Vagina (tissue), 2 donors: ENCODE results near the gene PLD3. TPM values are rescaled to one million over a fixed set of nuclear protein-coding genes. Genes with fewer than 3 reads are reported as not detected.

Source experiments
- DNase-seq, 2 donors: peaks; one replicate each; pipeline ENCODE4 v3.0.0-alpha.2; 2017; ENCODE audit errors: extremely low spot score in 2 of 2
- H3K27ac ChIP-seq: fragments of 200-600 bp; sonication (generic); one replicate; pipeline ENCODE4 v1.5.1; 2019
- H3K27me3 ChIP-seq: fragments of 200-600 bp; sonication (generic); one replicate; pipeline ENCODE4 v1.5.1; 2019
- H3K36me3 ChIP-seq, 2 donors: fragments of 200-600 bp; sonication (generic); one replicate each; pipeline ENCODE4 v1.5.1; 2017 to 2019
- H3K4me1 ChIP-seq: fragments of 200-600 bp; sonication (generic); one replicate; pipeline ENCODE4 v1.5.1; 2019
- H3K4me3 ChIP-seq, 2 donors: fragments of 200-600 bp; sonication (generic); 1 replicate in 1 of 2; 2 replicates in 1 of 2; pipeline ENCODE4 v1.5.1; 2016 to 2019
- H3K9me3 ChIP-seq: fragments of 200-600 bp; sonication (generic); one replicate; pipeline ENCODE4 v1.5.1; 2019
- CTCF ChIP-seq, 3 experiments: fragments of 450-650 bp in 2 of 3; fragments of 200-600 bp in 1 of 3; sonication (generic) in 1 of 3; IDR thresholded peaks; one replicate each; pipeline ENCODE4 v1.5.1; 2017 to 2019; ENCODE audit warnings: antibody characterized with exemption in 3 of 3, mild to moderate bottlenecking in 2 of 3, moderate library complexity in 2 of 3
- POLR2A ChIP-seq, 2 donors: fragments of 450-650 bp; IDR thresholded peaks; one replicate each; pipeline ENCODE4 v1.6.1; 2017; ENCODE audit warnings: antibody characterized with exemption in 2 of 2, mild to moderate bottlenecking in 2 of 2, moderate library complexity in 2 of 2
- POLR2AphosphoS5 ChIP-seq, 2 donors: sonication (generic); formaldehyde crosslinking; IDR thresholded peaks; one replicate each; pipeline ENCODE4 v1.9.0; 2017; ENCODE audit warnings: antibody characterized with exemption in 2 of 2, mild to moderate bottlenecking in 2 of 2, low read depth in 1 of 2; ENCODE audit not compliant: insufficient read depth in 1 of 2
- intact Hi-C: fragments of 100-400 bp; cut with DNase I; formaldehyde crosslinking; loops from one replicate; pipeline ENCODE4 v1.15.1; 2023
- total RNA-seq: library from RNA; depleted of rRNA; stranded (reverse); fragments of >200 nt; gene quantifications from one replicate; pipeline ENCODE4 v1.2.3, GENCODE V29; 2016

The PLD3 gene
- total RNA-seq, 1 donor from 2014 or later, result 177 TPM

GRCh38 chr19:40387155-40387554 is 38.7 kb downstream of the PLD3 start:
- no peak for DNase-seq
- Histone ChIP-seq H3K4me1 (no peaks in the 10 kb centered on the region), H3K9me3 (no peaks in the 10 kb centered on the region), H3K36me3 (no peaks in the 10 kb centered on the region), H3K27ac (no peak overlapping the region), H3K27me3 (no peaks in the 10 kb centered on the region), H3K4me3 (no peak overlapping the region)
- intact Hi-C loops, result no loop called here
- no peak for TF ChIP-seq POLR2A (IDR thresholded peaks at IDR 0.05)
- no peak for TF ChIP-seq CTCF (IDR thresholded peaks at IDR 0.05)
- TF ChIP-seq POLR2AphosphoS5 (IDR thresholded peaks at IDR 0.05; ENCODE audit: insufficient read depth in 1 of 2, low read depth in 1 of 2), result no peak

DNA sequence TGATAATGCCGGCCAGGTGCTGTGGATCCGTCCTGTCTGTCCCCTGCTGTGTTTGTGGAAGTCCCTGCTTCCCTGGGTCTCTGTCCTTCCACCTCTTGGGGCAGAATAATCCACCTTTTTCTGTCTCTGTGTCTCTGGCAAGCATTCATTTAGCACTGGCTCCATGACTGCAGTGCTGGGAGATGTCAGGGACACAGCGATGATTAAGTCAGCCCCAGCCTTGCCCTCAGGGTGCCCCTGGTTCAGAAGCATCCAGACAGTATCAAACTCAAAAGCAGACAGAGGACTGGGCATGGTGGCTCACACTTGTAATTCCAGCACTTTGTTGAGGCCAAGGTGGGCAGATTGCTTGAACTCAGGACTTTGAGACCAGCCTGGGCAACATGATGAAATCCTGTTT is 40.0 kb downstream of the PLD3 start:
- DNase-seq, result no peak
- Histone ChIP-seq H3K4me1 (no peaks in the 10 kb centered on the region), H3K4me3 (no peak overlapping the region), H3K27ac (no peak overlapping the region), H3K9me3 (no peaks in the 10 kb centered on the region), H3K36me3 (no peaks in the 10 kb centered on the region), H3K27me3 (no peaks in the 10 kb centered on the region)
- no peak for TF ChIP-seq CTCF (IDR thresholded peaks at IDR 0.05)
- TF ChIP-seq POLR2AphosphoS5 (IDR thresholded peaks at IDR 0.05; ENCODE audit: insufficient read depth in 1 of 2, low read depth in 1 of 2), result no peak
- no peak for TF ChIP-seq POLR2A (IDR thresholded peaks at IDR 0.05)
- intact Hi-C loops, result no loop called here

- DNase-seq, result no peak
- H3K27ac ChIP-seq, result no peak overlapping the region
- H3K27me3 ChIP-seq, result no peaks in the 10 kb centered on the region
- TF ChIP-seq POLR2A (IDR thresholded peaks at IDR 0.05) (no peak), POLR2AphosphoS5 (IDR thresholded peaks at IDR 0.05; ENCODE audit: insufficient read depth in 1 of 2, low read depth in 1 of 2) (no peak), CTCF (IDR thresholded peaks at IDR 0.05) (no peak)
- no peak overlapping the region for H3K4me3 ChIP-seq
- no peaks in the 10 kb centered on the region for H3K9me3 ChIP-seq
- intact Hi-C loops, result no loop called here
- no peaks in the 10 kb centered on the region for H3K36me3 ChIP-seq
- no peaks in the 10 kb centered on the region for H3K4me1 ChIP-seq
These were observed 41.0 kb downstream of the PLD3 start for GRCh38 chr19:40389404-40390083.

GRCh38 chr19:40390084-40390742 is 41.7 kb downstream of the PLD3 start, which contains the start of gene HIPK4:
Gene HIPK4, minus strand, starts transcription at chr19:40390181. Its CDS starts 279 bp downstream, at chr19:40389902.
- TF ChIP-seq CTCF (IDR thresholded peaks at IDR 0.05) (no peak), POLR2A (IDR thresholded peaks at IDR 0.05) (no peak), POLR2AphosphoS5 (IDR thresholded peaks at IDR 0.05; ENCODE audit: insufficient read depth in 1 of 2, low read depth in 1 of 2) (no peak)
- intact Hi-C loops, result no loop called here
- Histone ChIP-seq H3K4me3 (no peak within 1 kb of the TSS), H3K36me3 (no peaks in the 10 kb centered on the region), H3K27me3 (no peaks in the 10 kb centered on the region), H3K4me1 (no peaks in the 10 kb centered on the region), H3K9me3 (no peaks in the 10 kb centered on the region), H3K27ac (no peak within 1 kb of the TSS)
- no peak for DNase-seq

GRCh38 chr19:40392123-40392522 is 43.6 kb downstream of the PLD3 start:
- intact Hi-C loops, result no loop called here
- Histone ChIP-seq H3K27ac (no peak overlapping the region), H3K27me3 (no peaks in the 10 kb centered on the region), H3K36me3 (no peaks in the 10 kb centered on the region), H3K4me3 (no peak overlapping the region), H3K9me3 (no peaks in the 10 kb centered on the region), H3K4me1 (no peaks in the 10 kb centered on the region)
- DNase-seq, result no peak
- TF ChIP-seq POLR2AphosphoS5 (IDR thresholded peaks at IDR 0.05; ENCODE audit: insufficient read depth in 1 of 2, low read depth in 1 of 2) (no peak), POLR2A (IDR thresholded peaks at IDR 0.05) (no peak), CTCF (IDR thresholded peaks at IDR 0.05) (no peak)
